Brain microvascular endothelial cell (primary cell): ENCODE measurements around the gene VTA1.
"Not testable (repeated sequence)": the region's sequence is repeated elsewhere in the genome, so short reads cannot be mapped to it uniquely, and the experiment has no call there.

Experiments
- DNase-seq: peaks from one replicate; pipeline ENCODE4 v3.0.0-alpha.2; 2020
- H3K27ac ChIP-seq: fragments of 250-450 bp; sonication (Bioruptor Pico); 2 replicates; pipeline ENCODE4 v1.5.1; 2020; ENCODE audit warnings: mild to moderate bottlenecking, moderate library complexity
- H3K27me3 ChIP-seq: fragments of 250-450 bp; sonication (Bioruptor Pico); replicated peaks from 2 replicates; pipeline ENCODE4 v1.5.1; 2020; ENCODE audit warnings: mild to moderate bottlenecking
- H3K36me3 ChIP-seq: fragments of 250-450 bp; sonication (Bioruptor Pico); replicated peaks from 2 replicates; pipeline ENCODE4 v1.5.1; 2020; ENCODE audit warnings: mild to moderate bottlenecking
- H3K4me3 ChIP-seq: 2 replicates; pipeline ENCODE4 v1.5.1; 2011; ENCODE audit warnings: low read depth, mild to moderate bottlenecking, control low read depth, low read length, moderate library complexity
- in situ Hi-C: cut with HindIII; loops from 2 replicates; pipeline ENCODE4 v1.10.0; 2017; ENCODE audit warnings: low sequenced_read_pairs, low pct_ligation_motif_present
- TF ChIP-seq, protein P1 (sequence below): IDR thresholded peaks from 2 replicates; pipeline ENCODE4 v1.5.1; 2011; ENCODE audit warnings: low read depth, mild to moderate bottlenecking, moderate library complexity, low read length, control low read depth, inconsistent platforms; ENCODE audit errors: missing control alignments

VTA1 gene

DNA sequence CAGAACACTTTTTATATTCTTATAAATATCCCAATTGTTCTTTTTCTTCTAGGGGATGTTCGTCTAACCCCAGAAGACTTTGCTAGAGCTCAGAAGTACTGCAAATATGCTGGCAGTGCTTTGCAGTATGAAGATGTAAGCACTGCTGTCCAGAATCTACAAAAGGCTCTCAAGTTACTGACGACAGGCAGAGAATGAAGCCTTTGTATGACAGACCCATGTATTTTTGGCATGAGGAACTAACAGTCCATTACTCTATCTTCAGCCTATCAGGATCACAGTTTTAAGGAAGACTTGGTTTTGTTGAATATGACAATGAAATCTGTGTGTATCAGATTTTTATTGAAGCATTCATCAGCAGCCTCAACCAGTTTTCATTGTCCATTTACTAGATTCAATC lies 71.4 kb downstream of the VTA1 start:
- no peak for DNase-seq
- H3K27ac ChIP-seq = no peak overlapping the region
- H3K4me3 ChIP-seq = no peak overlapping the region
- H3K36me3 ChIP-seq = peaks cover 5% of the 10 kb centered on the region
- H3K27me3 ChIP-seq = no peaks in the 10 kb centered on the region
- TF ChIP-seq, protein P1, sequence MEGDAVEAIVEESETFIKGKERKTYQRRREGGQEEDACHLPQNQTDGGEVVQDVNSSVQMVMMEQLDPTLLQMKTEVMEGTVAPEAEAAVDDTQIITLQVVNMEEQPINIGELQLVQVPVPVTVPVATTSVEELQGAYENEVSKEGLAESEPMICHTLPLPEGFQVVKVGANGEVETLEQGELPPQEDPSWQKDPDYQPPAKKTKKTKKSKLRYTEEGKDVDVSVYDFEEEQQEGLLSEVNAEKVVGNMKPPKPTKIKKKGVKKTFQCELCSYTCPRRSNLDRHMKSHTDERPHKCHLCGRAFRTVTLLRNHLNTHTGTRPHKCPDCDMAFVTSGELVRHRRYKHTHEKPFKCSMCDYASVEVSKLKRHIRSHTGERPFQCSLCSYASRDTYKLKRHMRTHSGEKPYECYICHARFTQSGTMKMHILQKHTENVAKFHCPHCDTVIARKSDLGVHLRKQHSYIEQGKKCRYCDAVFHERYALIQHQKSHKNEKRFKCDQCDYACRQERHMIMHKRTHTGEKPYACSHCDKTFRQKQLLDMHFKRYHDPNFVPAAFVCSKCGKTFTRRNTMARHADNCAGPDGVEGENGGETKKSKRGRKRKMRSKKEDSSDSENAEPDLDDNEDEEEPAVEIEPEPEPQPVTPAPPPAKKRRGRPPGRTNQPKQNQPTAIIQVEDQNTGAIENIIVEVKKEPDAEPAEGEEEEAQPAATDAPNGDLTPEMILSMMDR = no peak
- in situ Hi-C loops = no loop called here

DNA sequence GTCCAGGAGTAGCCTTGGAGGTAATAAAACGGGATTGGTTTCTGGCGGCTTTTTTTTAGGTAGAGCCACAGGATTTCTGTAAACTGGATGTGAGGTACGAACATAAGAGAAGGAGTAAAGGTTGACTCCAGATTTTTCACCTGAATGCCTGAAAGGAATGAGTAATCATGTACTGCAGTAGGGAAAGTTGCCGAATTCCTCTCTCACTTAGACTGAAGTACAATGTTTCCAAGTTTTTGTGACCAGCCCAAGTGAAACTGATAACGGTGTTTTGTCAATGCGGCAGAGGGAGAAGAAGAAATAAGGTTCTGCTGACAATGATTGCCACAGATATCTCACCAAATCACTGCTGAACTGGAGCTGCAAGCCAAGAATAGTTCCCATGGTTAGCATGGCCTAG lies 75.0 kb downstream of the VTA1 start:
- Histone ChIP-seq H3K4me3 (no peak overlapping the region), H3K36me3 (peaks cover 5% of the 10 kb centered on the region), H3K27ac (no peak overlapping the region), H3K27me3 (no peaks in the 10 kb centered on the region)
- no peak for DNase-seq
- TF ChIP-seq, protein P1 = no peak
- in situ Hi-C loops = no loop called here

GRCh38 chr6:142223938-142224337 lies 76.9 kb downstream of the VTA1 start:
- in situ Hi-C loops = no loop called here
- H3K27ac ChIP-seq = no peak overlapping the region
- DNase-seq = no peak
- no peaks in the 10 kb centered on the region for H3K27me3 ChIP-seq
- H3K36me3 ChIP-seq = no peaks in the 10 kb centered on the region
- TF ChIP-seq, protein P1 = no peak
- H3K4me3 ChIP-seq = no peak overlapping the region

DNA sequence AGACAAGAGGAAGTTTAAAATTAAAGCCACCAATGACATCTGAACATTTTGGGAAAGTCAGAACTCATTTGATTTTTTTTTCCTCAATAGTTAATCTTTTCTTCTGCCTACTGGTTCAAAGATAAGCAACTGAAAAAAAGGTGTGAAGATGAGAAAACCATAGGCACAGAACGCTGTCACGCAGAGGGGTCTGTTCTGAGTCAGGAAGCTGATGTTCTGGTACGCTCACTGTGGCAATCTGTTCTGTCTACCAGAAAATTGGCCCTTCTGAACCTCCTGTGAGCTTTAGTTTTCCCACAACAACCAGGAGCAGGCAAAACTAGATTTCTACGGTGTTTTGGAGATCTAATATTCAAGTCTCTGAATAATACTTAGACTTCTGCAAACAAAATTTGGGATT lies 78.1 kb downstream of the VTA1 start:
- in situ Hi-C loops = no loop called here
- TF ChIP-seq, protein P1 = no peak
- Histone ChIP-seq H3K27ac (no peak overlapping the region), H3K36me3 (no peaks in the 10 kb centered on the region), H3K27me3 (no peaks in the 10 kb centered on the region), H3K4me3 (no peak overlapping the region)
- no peak for DNase-seq

DNA sequence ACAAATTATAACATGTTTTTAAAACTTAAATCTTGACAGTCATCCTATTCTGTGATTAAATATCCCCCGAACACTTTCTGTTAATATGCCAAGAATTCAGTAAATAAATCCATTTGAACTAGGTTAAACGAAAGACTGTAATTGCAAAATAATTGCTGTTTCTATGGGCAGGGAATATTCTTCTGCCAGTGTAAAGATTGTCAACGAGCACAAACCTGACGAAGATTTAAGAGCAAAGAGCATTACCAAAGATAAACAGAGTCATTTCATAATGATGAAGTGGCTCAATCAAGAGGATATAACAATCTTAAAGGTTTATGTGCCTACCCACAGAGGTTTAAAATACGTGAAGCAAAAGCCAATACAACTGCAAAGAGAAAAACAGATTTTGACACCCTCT lies 78.5 kb downstream of the VTA1 start:
- DNase-seq = no peak
- no peaks in the 10 kb centered on the region for H3K36me3 ChIP-seq
- H3K27ac ChIP-seq = no peak overlapping the region
- in situ Hi-C loops = no loop called here
- TF ChIP-seq, protein P1 = no peak
- H3K4me3 ChIP-seq = no peak overlapping the region
- no peaks in the 10 kb centered on the region for H3K27me3 ChIP-seq

- no peak for DNase-seq
- Histone ChIP-seq H3K36me3 (no peaks in the 10 kb centered on the region), H3K27ac (no peak overlapping the region), H3K27me3 (no peaks in the 10 kb centered on the region), H3K4me3 (no peak overlapping the region)
- in situ Hi-C loops = no loop called here
- TF ChIP-seq, protein P1 = no peak
Observed at GRCh38 chr6:142226731-142227130, 79.7 kb downstream of the VTA1 start.

DNA sequence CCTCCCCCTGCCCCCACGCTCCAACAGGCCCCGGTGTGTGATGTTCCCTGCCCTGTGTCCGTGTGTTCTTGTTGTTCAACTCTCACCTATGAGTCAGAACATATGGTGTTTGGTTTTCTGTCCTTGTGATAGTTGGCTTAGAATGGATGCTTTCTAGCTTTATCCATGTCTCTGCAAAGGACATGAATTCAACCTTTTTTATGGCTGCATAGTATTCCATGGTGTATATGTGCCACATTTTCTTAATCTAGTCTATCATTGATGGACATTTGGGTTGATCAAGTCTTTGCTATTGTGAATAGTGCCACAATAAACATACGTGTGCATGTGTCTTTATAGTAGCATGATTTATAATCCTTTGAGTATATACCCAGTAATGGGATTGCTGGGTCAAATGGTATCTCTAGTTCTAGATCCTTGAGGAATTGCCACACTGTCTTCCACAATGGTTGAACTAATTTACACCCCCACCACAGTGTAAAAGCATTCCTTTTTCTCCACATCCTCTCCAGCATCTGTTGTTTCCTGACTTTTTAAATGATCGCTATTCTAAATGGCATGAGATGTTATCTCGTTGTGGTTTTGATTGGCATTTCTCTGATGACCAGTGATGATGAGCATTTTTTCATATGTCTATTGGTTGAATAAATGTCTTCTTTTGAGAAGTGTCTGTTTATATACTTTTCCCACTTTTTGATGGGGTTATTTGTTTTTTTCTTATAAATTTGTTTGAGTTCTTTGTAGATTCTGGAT lies 82.6 kb downstream of the VTA1 start:
- H3K27me3 ChIP-seq, in situ Hi-C loops, H3K27ac ChIP-seq, H3K36me3 ChIP-seq, H3K4me3 ChIP-seq, DNase-seq: not testable (repeated sequence)
